Measurements from ENCODE around the gene ANKRD62. TPM values are rescaled to one million over a fixed set of nuclear protein-coding genes. Genes with fewer than 3 reads are reported as not detected.

ANKRD62 gene
- total RNA-seq, 1 experiment from 2014 or later = not detected

- in situ Hi-C loops (cut with HindIII; ENCODE audit: low pct_unique_long_range_greater_than_20kb, low sequenced_read_pairs) = no loop called here
These were observed 8.5 kb upstream of the ANKRD62 start for GRCh38 chr18:12085136-12085535.

GRCh38 chr18:12085786-12086185, 7.9 kb upstream of the ANKRD62 start:
- ChIA-PET CTCF (no interaction called here), POLR2A (no interaction called here)
- TF ChIP-seq TCF7L2 (IDR thresholded peaks at IDR 0.05; ENCODE audit: low read depth, low read length) = no peak
- TF ChIP-seq SIN3A (IDR thresholded peaks at IDR 0.05; ENCODE audit: borderline replicate concordance, insufficient read depth, low read depth, low read length) = no peak
- no peak for TF ChIP-seq CTCF (IDR thresholded peaks at IDR 0.05)
- TF ChIP-seq REST (IDR thresholded peaks at IDR 0.05; ENCODE audit: insufficient read depth in 1 of 2, low read depth in 2 of 2, low read length in 1 of 2) = no peak
- no peak for TF ChIP-seq POLR2AphosphoS5 (IDR thresholded peaks at IDR 0.05; ENCODE audit: low read depth, low read length)
- no TSS peak for BruUV-seq (replicated peaks)
- H3K4me3 ChIP-seq (ENCODE audit: low read depth in 2 of 2, low read length in 2 of 2) = no peak overlapping the region
- in situ Hi-C loops (cut with HindIII; ENCODE audit: low pct_unique_long_range_greater_than_20kb, low sequenced_read_pairs) (no loop called here), intact Hi-C loops (cut with micrococcal nuclease; ENCODE audit: unreplicated experiment) (no loop called here)
- no peak for DNase-seq (ENCODE audit: low read depth, low spot score)
- no peaks in the 10 kb centered on the region for H3K9me3 ChIP-seq (ENCODE audit: control insufficient read depth, insufficient read depth, low read depth, low read length)
- peaks cover 4% of the 10 kb centered on the region; the same call in 1 of the 2 replicates for H3K27me3 ChIP-seq (ENCODE audit: control insufficient read depth, insufficient read depth, low read length)
- ATAC-seq = peak; percentile 35; the same call in 1 of the 2 replicates
- H3K4me1 ChIP-seq (ENCODE audit: control insufficient read depth, insufficient read depth, low read length) = no peaks in the 10 kb centered on the region
- no peaks in the 10 kb centered on the region for H3K36me3 ChIP-seq (ENCODE audit: control insufficient read depth, insufficient read depth, low read length)
- H3K27ac ChIP-seq (ENCODE audit: low read length) = no peak overlapping the region

More at GRCh38 chr18:12085136-12085535, 8.5 kb upstream of the ANKRD62 start:
- Histone ChIP-seq H3K9me3 (ENCODE audit: control insufficient read depth, insufficient read depth, low read depth, low read length) (no peaks in the 10 kb centered on the region), H3K27ac (ENCODE audit: low read length) (no peak overlapping the region), H3K27me3 (ENCODE audit: control insufficient read depth, insufficient read depth, low read length) (peaks cover 4% of the 10 kb centered on the region; the same call in 1 of the 2 replicates), H3K4me1 (ENCODE audit: control insufficient read depth, insufficient read depth, low read length) (no peaks in the 10 kb centered on the region), H3K4me3 (ENCODE audit: low read depth in 2 of 2, low read length in 2 of 2) (no peak overlapping the region), H3K36me3 (ENCODE audit: control insufficient read depth, insufficient read depth, low read length) (no peaks in the 10 kb centered on the region)
- POLR2A ChIA-PET = no interaction called here
- CTCF ChIA-PET = no interaction called here
- ATAC-seq (no peak), DNase-seq (ENCODE audit: low read depth, low spot score) (no peak)
- TF ChIP-seq CTCF (IDR thresholded peaks at IDR 0.05) (no peak), REST (IDR thresholded peaks at IDR 0.05; ENCODE audit: insufficient read depth in 1 of 2, low read depth in 2 of 2, low read length in 1 of 2) (no peak), TCF7L2 (IDR thresholded peaks at IDR 0.05; ENCODE audit: low read depth, low read length) (no peak), SIN3A (IDR thresholded peaks at IDR 0.05; ENCODE audit: borderline replicate concordance, insufficient read depth, low read depth, low read length) (no peak), POLR2AphosphoS5 (IDR thresholded peaks at IDR 0.05; ENCODE audit: low read depth, low read length) (no peak)
- intact Hi-C loops (cut with micrococcal nuclease; ENCODE audit: unreplicated experiment) = no loop called here
- no TSS peak for BruUV-seq (replicated peaks)

Measured in Panc1 (cell line).